HepG2 (cell line): Measurements from ENCODE around the gene RAB6B. TPM values are rescaled to one million over a fixed set of nuclear protein-coding genes. Genes with fewer than 3 reads are reported as not detected.
A peak's percentile ranks its signal among the peaks of the same experiment; 100 is the strongest.

ENCODE experiments used
- ATAC-seq: fragments of 200-7000 bp; cut with Tn5 transposase; 3 replicates; pipeline ENCODE4 v1.9.1; 2020; ENCODE audit warnings: mild to moderate bottlenecking, moderate library complexity
- BruUV-seq: library from RNA; stranded (reverse); fragments of 400-500 nt; replicated peaks from 2 replicates; lab custom pipeline; 2021; lab: Mats Ljungman, UMichigan
- CTCF ChIA-PET: fragments of 300-600 bp; formaldehyde crosslinking; extraction: SDS; loops from one replicate; lab custom pipeline; 2021; ENCODE audit warnings: low total read pairs, inconsistent platforms, low intra/inter-chr PET ratio; lab: Yijun Ruan, JAX
- POLR2A ChIA-PET: fragments of 350-600 bp; sonication (Branson Sonifier 250); formaldehyde crosslinking; loops from one replicate; lab custom pipeline; 2020; ENCODE audit warnings: antibody characterized with exemption, inconsistent platforms; lab: Yijun Ruan, JAX
- DNase-seq: peaks from one replicate; pipeline ENCODE4 v3.0.0-alpha.2; 2015; ENCODE audit warnings: low spot score
- FAIRE-seq: peaks from 3 replicates; lab custom pipeline; 2011; peaks lifted over from hg19 to GRCh38; lab: Jason Lieb, UNC
- H2AFZ ChIP-seq: one replicate; pipeline ENCODE4 v1.6.1; 2011; ENCODE audit warnings: low read length, inconsistent platforms
- H3K27ac ChIP-seq: fragments of 300-600 bp; 3 replicates; pipeline ENCODE4 v1.8.0; 2011; ENCODE audit warnings: mixed run types, mild to moderate bottlenecking, mixed read lengths, low read length, inconsistent platforms; ENCODE audit not compliant: insufficient read depth; ENCODE audit errors: extremely low read length
- H3K27me3 ChIP-seq, 2 experiments: fragments of 200-600 bp in 1 of 2; 2 replicates in 1 of 2; 3 replicates in 1 of 2; pipeline versions ENCODE4 v1.6.0 to v1.8.0; 2011; ENCODE audit warnings: low read length in 2 of 2, mild to moderate bottlenecking in 2 of 2, moderate library complexity in 2 of 2, inconsistent platforms in 1 of 2; ENCODE audit not compliant: insufficient read depth in 2 of 2, control insufficient read depth in 1 of 2
- H3K36me3 ChIP-seq, 2 experiments: fragments of 200-600 bp in 1 of 2; replicated peaks in 1 of 2; 2 replicates in 1 of 2; 3 replicates in 1 of 2; pipeline versions ENCODE4 v1.5.1 to v1.8.0; 2011; ENCODE audit warnings: low read length in 2 of 2, inconsistent platforms in 1 of 2; ENCODE audit not compliant: insufficient read depth in 2 of 2, control insufficient read depth in 1 of 2
- H3K4me1 ChIP-seq: 2 replicates; pipeline ENCODE4 v1.5.1; 2012; ENCODE audit warnings: low read length, inconsistent platforms; ENCODE audit not compliant: insufficient read depth
- H3K4me2 ChIP-seq: 2 replicates; pipeline ENCODE4 v1.6.0; 2011; ENCODE audit warnings: low read depth, low read length, inconsistent platforms
- H3K4me3 ChIP-seq, 3 experiments: fragments of 200-600 bp in 1 of 3; sonication (generic), shearing (Covaris generic) in 1 of 3; replicated peaks in 1 of 3; 2 replicates each; pipeline ENCODE4 v1.5.1; 2011 to 2016; ENCODE audit warnings: low read length in 3 of 3, inconsistent platforms in 2 of 3, low read depth in 2 of 3, mild to moderate bottlenecking in 2 of 3, control low read depth in 1 of 3, mixed read lengths in 1 of 3; ENCODE audit not compliant: insufficient read depth in 1 of 3
- H3K79me2 ChIP-seq: one replicate; pipeline ENCODE4 v1.6.1; 2011; ENCODE audit warnings: low read length, inconsistent platforms; ENCODE audit not compliant: insufficient read depth
- H3K9ac ChIP-seq: 2 replicates; pipeline ENCODE4 v1.6.0; 2011; ENCODE audit warnings: mild to moderate bottlenecking, low read depth, low read length, inconsistent platforms; ENCODE audit not compliant: insufficient read depth
- H3K9me3 ChIP-seq: 2 replicates; pipeline ENCODE4 v1.5.1; 2012; ENCODE audit warnings: mild to moderate bottlenecking, low read length
- H4K20me1 ChIP-seq: 2 replicates; pipeline ENCODE4 v1.6.0; 2011; ENCODE audit warnings: inconsistent platforms, mild to moderate bottlenecking, low read length, moderate library complexity; ENCODE audit not compliant: insufficient read depth
- BRCA1 ChIP-seq: sonication (generic); formaldehyde crosslinking; IDR thresholded peaks from 2 replicates; pipeline ENCODE4 v1.4.0; 2020; ENCODE audit warnings: missing genetic modification reagents
- CREB1 ChIP-seq, 2 experiments: fragments of 450-650 bp in 1 of 2; IDR thresholded peaks; 2 replicates each; pipeline ENCODE4 v1.6.1; 2016 to 2017; ENCODE audit warnings: control low read depth in 1 of 2, mild to moderate bottlenecking in 1 of 2, missing compliant biosample characterization in 1 of 2, missing genetic modification characterization in 1 of 2
- HIVEP1 ChIP-seq: sonication (generic); formaldehyde crosslinking; IDR thresholded peaks from 2 replicates; pipeline ENCODE4 v1.4.0; 2020; ENCODE audit warnings: mild to moderate bottlenecking, missing genetic modification reagents
- KDM4B ChIP-seq: sonication (generic); formaldehyde crosslinking; IDR thresholded peaks from 2 replicates; pipeline ENCODE4 v1.4.0; 2020; ENCODE audit warnings: missing genetic modification reagents
- NONO ChIP-seq, 2 experiments: fragments of 450-650 bp in 1 of 2; sonication (generic) in 1 of 2; formaldehyde crosslinking in 1 of 2; IDR thresholded peaks in 1 of 2; conservative IDR thresholded peaks in 1 of 2; 2 replicates each; pipeline versions ENCODE4 v1.6.1 to v1.8.0; 2017 to 2022; ENCODE audit warnings: mild to moderate bottlenecking in 1 of 2, missing genetic modification reagents in 1 of 2, moderate library complexity in 1 of 2
- PITX1 ChIP-seq: sonication (generic); formaldehyde crosslinking; IDR thresholded peaks from 2 replicates; pipeline ENCODE4 v1.5.1; 2020; ENCODE audit warnings: mild to moderate bottlenecking, missing genetic modification reagents
- SMC3 ChIP-seq: IDR thresholded peaks from 2 replicates; pipeline ENCODE4 v1.6.1; 2011; ENCODE audit warnings: low read length, improper control_type of control experiment
- ZC3H4 ChIP-seq: sonication (generic); formaldehyde crosslinking; IDR thresholded peaks from 2 replicates; pipeline ENCODE4 v1.4.0; 2020; ENCODE audit warnings: missing genetic modification reagents, borderline replicate concordance
- ZKSCAN1 ChIP-seq: fragments of 150-350 bp; IDR thresholded peaks from 2 replicates; pipeline ENCODE4 v1.6.1; 2014; ENCODE audit warnings: low read length
- ZNF12 ChIP-seq: sonication (generic); formaldehyde crosslinking; IDR thresholded peaks from 2 replicates; pipeline ENCODE4 v1.5.0; 2020; ENCODE audit warnings: missing genetic modification reagents
- ZNF841 ChIP-seq: sonication (generic); formaldehyde crosslinking; IDR thresholded peaks from 2 replicates; pipeline ENCODE4 v1.8.1; 2023; ENCODE audit warnings: missing genetic modification reagents, borderline replicate concordance
- WGBS: methylation state at CpG from one replicate; pipeline ENCODE4 v1.1.6; 2017; ENCODE audit warnings: low lambda C conversion rate; 5-methylcytosine and 5-hydroxymethylcytosine counted together
- in situ Hi-C: cut with HindIII; loops from 2 replicates; pipeline ENCODE4 v1.10.0; 2017; ENCODE audit warnings: low pct_unique_long_range_greater_than_20kb; ENCODE audit not compliant: extremely low pct_ligation_motif_present
- intact Hi-C: fragments of 100-400 bp; cut with micrococcal nuclease; formaldehyde crosslinking; loops from one replicate; pipeline ENCODE4 v1.10.0; 2022; ENCODE audit not compliant: unreplicated experiment
- polyA plus RNA-seq, 8 experiments: library from polyadenylated mRNA; depleted of rRNA in 3 of 8; stranded (reverse) in 7 of 8; unstranded in 1 of 8; fragments of >200 nt; fragmentation: Illumina TruSeq in 4 of 8; extraction: Trizol in 4 of 8; gene quantifications; 2 replicates each; pipeline versions ENCODE4 v1.2.1 to v1.2.3, GENCODE V29; 2011 to 2016; ENCODE audit warnings: low read depth in 4 of 8, missing spikeins in 1 of 8, mixed read lengths in 1 of 8; ENCODE audit not compliant: insufficient read depth in 1 of 8
- total RNA-seq, 5 experiments: library from RNA; depleted of rRNA; stranded (reverse); fragments of >200 nt; fragmentation: Illumina TruSeq; extraction: Trizol; gene quantifications; 2 replicates each; pipeline ENCODE4 v1.2.3, GENCODE V29; 2016; ENCODE audit warnings: low read depth in 1 of 5
- TF ChIP-seq, protein P1 (sequence below): sonication (generic); formaldehyde crosslinking; IDR thresholded peaks from 2 replicates; pipeline ENCODE4 v1.4.0; 2020; ENCODE audit warnings: mild to moderate bottlenecking, missing genetic modification reagents
- TF ChIP-seq, protein P2 (sequence below): sonication (generic); formaldehyde crosslinking; IDR thresholded peaks from 2 replicates; pipeline ENCODE4 v1.5.1; 2020; ENCODE audit warnings: missing genetic modification reagents, mild to moderate bottlenecking, borderline replicate concordance

Gene RAB6B
- total and polyA plus RNA-seq, 2 of the 13 experiments (the other 11 are each of a cell fraction or from before 2014, with no cell fraction given), result 0.16 TPM; not detected in 1

DNA sequence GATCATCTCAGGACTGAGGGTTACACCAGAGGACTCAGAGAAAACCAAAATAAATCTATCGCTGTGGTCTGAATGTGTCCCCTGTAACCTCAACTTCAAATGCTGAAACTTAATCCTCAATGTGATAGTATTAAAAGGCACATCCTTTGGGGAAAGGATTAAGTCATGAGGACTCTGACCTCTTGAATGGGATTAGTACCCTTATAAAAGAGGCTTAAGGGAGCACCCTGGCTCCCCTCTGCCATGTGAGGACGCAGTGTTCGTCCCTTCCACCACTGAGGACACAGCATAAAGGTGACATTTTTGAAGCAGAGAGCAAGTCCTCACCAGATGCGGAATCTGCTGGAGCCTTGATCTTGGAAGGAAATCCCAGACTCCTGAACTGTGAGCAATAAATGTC, 50.6 kb downstream of the RAB6B start:
- POLR2A ChIA-PET, result no interaction called here
- Histone ChIP-seq H3K4me3 (no peak overlapping the region), H3K36me3 (no peaks in the 10 kb centered on the region), H3K27ac (no peak overlapping the region), H3K9me3 (no peaks in the 10 kb centered on the region), H4K20me1 (no peaks in the 10 kb centered on the region), H3K27me3 (peaks cover 5 to 34% of the 10 kb centered on the region in 2 experiments; a peak in 4 of 5 replicates), H3K4me1 (no peaks in the 10 kb centered on the region), H2AFZ (no peak overlapping the region), H3K79me2 (no peaks in the 10 kb centered on the region), H3K9ac (no peak overlapping the region), H3K4me2 (no peak overlapping the region)
- in situ Hi-C loops, result no loop called here
- BruUV-seq, result no TSS peak
- intact Hi-C loops, result no loop called here
- CTCF ChIA-PET, result no interaction called here
- no peak for DNase-seq
- TF ChIP-seq, protein P1, sequence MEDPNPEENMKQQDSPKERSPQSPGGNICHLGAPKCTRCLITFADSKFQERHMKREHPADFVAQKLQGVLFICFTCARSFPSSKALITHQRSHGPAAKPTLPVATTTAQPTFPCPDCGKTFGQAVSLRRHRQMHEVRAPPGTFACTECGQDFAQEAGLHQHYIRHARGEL (CRISPR knock-in tag), result no peak
- TF ChIP-seq, protein P2, sequence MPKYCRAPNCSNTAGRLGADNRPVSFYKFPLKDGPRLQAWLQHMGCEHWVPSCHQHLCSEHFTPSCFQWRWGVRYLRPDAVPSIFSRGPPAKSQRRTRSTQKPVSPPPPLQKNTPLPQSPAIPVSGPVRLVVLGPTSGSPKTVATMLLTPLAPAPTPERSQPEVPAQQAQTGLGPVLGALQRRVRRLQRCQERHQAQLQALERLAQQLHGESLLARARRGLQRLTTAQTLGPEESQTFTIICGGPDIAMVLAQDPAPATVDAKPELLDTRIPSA (CRISPR knock-in tag), result no peak
- no peak for TF ChIP-seq HIVEP1 (CRISPR knock-in tag)
- TF ChIP-seq PITX1, result no peak
- TF ChIP-seq ZNF12 (CRISPR knock-in tag), result no peak
- TF ChIP-seq BRCA1 (CRISPR knock-in tag), result no peak
- no peak for TF ChIP-seq KDM4B (CRISPR knock-in tag)
- TF ChIP-seq SMC3, result no peak
- FAIRE-seq, result no peak
- 30% methylated on average over 4 of the region's 4 CpGs for WGBS
- ATAC-seq, result no peak

DNA sequence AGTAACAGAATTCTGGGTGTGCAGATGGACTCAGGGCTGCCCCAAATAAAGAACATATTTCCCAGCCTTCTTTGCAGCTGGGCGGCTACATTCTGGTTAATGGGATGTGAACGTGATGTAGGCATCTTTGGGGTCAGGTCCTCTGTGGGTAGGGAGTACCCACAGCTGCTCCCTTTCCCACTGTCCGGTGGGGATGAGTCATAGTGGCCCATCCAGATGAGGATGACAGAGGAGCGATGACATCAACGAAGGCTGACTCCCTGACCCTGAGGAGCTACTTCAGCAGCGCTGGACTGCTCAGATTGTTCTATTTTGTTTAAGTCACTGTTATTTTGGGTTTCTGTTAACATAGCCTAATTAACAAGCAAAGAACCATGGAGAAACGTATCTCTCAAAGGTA, 52.0 kb downstream of the RAB6B start:
- Histone ChIP-seq H3K79me2 (no peaks in the 10 kb centered on the region), H3K4me2 (no peak overlapping the region), H3K27me3 (peaks cover 4 to 26% of the 10 kb centered on the region in 2 experiments; a peak in 4 of 5 replicates), H3K4me1 (no peaks in the 10 kb centered on the region), H3K9ac (no peak overlapping the region), H2AFZ (no peak overlapping the region), H4K20me1 (no peaks in the 10 kb centered on the region), H3K36me3 (no peaks in the 10 kb centered on the region), H3K9me3 (no peaks in the 10 kb centered on the region), H3K4me3 (no peak overlapping the region), H3K27ac (no peak overlapping the region)
- 67% methylated on average over 7 of the region's 7 CpGs for WGBS
- ChIA-PET CTCF (no interaction called here), POLR2A (no interaction called here)
- intact Hi-C loops (no loop called here), in situ Hi-C loops (no loop called here)
- BruUV-seq, result no TSS peak
- no peak for ATAC-seq
- TF ChIP-seq CREB1 (IDR thresholded peaks at IDR 0.05) (0 out of 2 replicates have a peak, but pooled peaks have one; percentile 3), CREB1 (CRISPR knock-in tag; IDR thresholded peaks at IDR 0.05) (no peak), ZNF841 (CRISPR knock-in tag) (no peak), ZC3H4 (no peak), ZKSCAN1 (no peak), NONO (IDR thresholded peaks at IDR 0.05) (no peak), NONO (CRISPR knock-in tag; conservative IDR thresholded peaks at IDR 0.05) (no peak)
- no peak for FAIRE-seq
- DNase-seq, result no peak
